CD1c-positive myeloid dendritic cell (primary cell): ENCODE results near the gene NEURL4.

Experiments used
- DNase-seq: peaks from one replicate; pipeline ENCODE4 v3.0.0-alpha.2; 2016; ENCODE audit errors: extremely low spot score

NEURL4 gene

GRCh38 chr17:7279448-7279847, 49.7 kb downstream of the NEURL4 start:
- DNase-seq = no peak

GRCh38 chr17:7266784-7267183, 62.4 kb downstream of the NEURL4 start:
- DNase-seq = no peak
